Transverse colon (tissue), 4 donors: Measurements from ENCODE around the gene RNF144B. TPM values are rescaled to one million over a fixed set of nuclear protein-coding genes. Genes with fewer than 3 reads are reported as not detected.

Experiments
- DNase-seq: peaks from one replicate; pipeline ENCODE4 v3.0.0-alpha.2; 2019
- H3K27ac ChIP-seq, 4 donors: fragments of 200-600 bp; sonication (generic); 2 replicates each; pipeline ENCODE4 v1.5.1; 2016 to 2018; ENCODE audit warnings: inconsistent platforms in 4 of 4
- H3K27me3 ChIP-seq: fragments of 200-600 bp; sonication (generic); 2 replicates; pipeline ENCODE4 v1.5.1; 2017; ENCODE audit warnings: inconsistent platforms
- H3K36me3 ChIP-seq, 4 donors: fragments of 200-600 bp; sonication (generic); 2 replicates each; pipeline ENCODE4 v1.5.1; 2017 to 2019; ENCODE audit warnings: inconsistent platforms in 4 of 4
- H3K4me1 ChIP-seq, 4 donors: fragments of 200-600 bp; sonication (generic); 2 replicates each; pipeline ENCODE4 v1.5.1; 2017 to 2020; ENCODE audit warnings: inconsistent platforms in 4 of 4
- H3K4me3 ChIP-seq, 4 donors: fragments of 200-600 bp; sonication (generic); 1 replicate in 1 of 4; 2 replicates in 3 of 4; pipeline versions ENCODE4 v1.5.1 to v1.6.1; 2017 to 2019; ENCODE audit warnings: inconsistent platforms in 4 of 4
- H3K9me3 ChIP-seq, 2 donors: fragments of 200-600 bp; sonication (generic); 2 replicates each; pipeline ENCODE4 v1.5.1; 2017 to 2019; ENCODE audit warnings: inconsistent platforms in 2 of 2
- CTCF ChIP-seq, 5 experiments: fragments of 200-600 bp in 3 of 5; fragments of 450-650 bp in 2 of 5; sonication (generic) in 3 of 5; IDR thresholded peaks; 1 replicate in 2 of 5; 2 replicates in 3 of 5; pipeline ENCODE4 v1.5.1; 2016 to 2017; ENCODE audit warnings: antibody characterized with exemption in 5 of 5, inconsistent platforms in 3 of 5, mild to moderate bottlenecking in 2 of 5, moderate library complexity in 1 of 5
- EP300 ChIP-seq: sonication (generic); formaldehyde crosslinking; IDR thresholded peaks from one replicate; pipeline ENCODE4 v1.6.1; 2017; ENCODE audit warnings: antibody characterized with exemption, low read depth
- POLR2A ChIP-seq: fragments of 450-650 bp; IDR thresholded peaks from one replicate; pipeline ENCODE4 v1.6.1; 2016; ENCODE audit warnings: antibody characterized with exemption, mild to moderate bottlenecking, moderate library complexity
- POLR2AphosphoS5 ChIP-seq, 3 donors: sonication (generic); formaldehyde crosslinking; IDR thresholded peaks; one replicate each; pipeline ENCODE4 v1.6.1; 2016; ENCODE audit warnings: antibody characterized with exemption in 3 of 3
- WGBS, 2 donors: methylation state at CpG; one replicate each; pipeline ENCODE4 v1.1.5; 2018; ENCODE audit warnings: low coverage in 1 of 2; 5-methylcytosine and 5-hydroxymethylcytosine counted together
- in situ Hi-C, 4 donors: fragments of 200-750 bp; cut with MboI; loops; one replicate each; pipeline versions ENCODE4 v1.15.0 to v1.15.1; 2017; ENCODE audit warnings: low sequenced_read_pairs in 3 of 4, low pct_ligation_motif_present in 1 of 4, low pct_unique_long_range_greater_than_20kb in 1 of 4
- intact Hi-C: fragments of 100-400 bp; cut with DNase I; formaldehyde crosslinking; loops from one replicate; pipeline ENCODE4 v1.15.1; 2023; ENCODE audit warnings: low total_unique reads
- total RNA-seq, 4 donors: library from RNA; depleted of rRNA; stranded (reverse); fragments of >200 nt; gene quantifications; one replicate each; pipeline ENCODE4 v1.1.0, GENCODE V29; 2016

The RNF144B gene
- total RNA-seq, 4 donors from 2014 or later = 1.4 to 4.5 (median 3.8) TPM

- TF ChIP-seq POLR2A (no peak), EP300 (no peak), POLR2AphosphoS5 (IDR thresholded peaks at IDR 0.05) (no peak)
- no peaks in the 10 kb centered on the region for H3K27me3 ChIP-seq
- no peak for DNase-seq
- intact Hi-C loops (no loop called here), in situ Hi-C loops (no loop called here)
- H3K27ac ChIP-seq = no peak overlapping the region
- WGBS, 2 donors = 51 to 63% methylated on average over 2 of the region's 2 CpGs
- no peaks in the 10 kb centered on the region for H3K4me1 ChIP-seq
- no peaks in the 10 kb centered on the region for H3K9me3 ChIP-seq
- H3K4me3 ChIP-seq = no peak overlapping the region
- no peaks in the 10 kb centered on the region for H3K36me3 ChIP-seq
Measured at GRCh38 chr6:18424201-18424600, 37.1 kb downstream of the RNF144B start.

- no peak for DNase-seq
- in situ Hi-C loops = no loop called here
- H3K36me3 ChIP-seq = no peaks in the 10 kb centered on the region
- no peak overlapping the region for H3K4me3 ChIP-seq
- no peak overlapping the region for H3K27ac ChIP-seq
- intact Hi-C loops = no loop called here
- TF ChIP-seq CTCF (IDR thresholded peaks at IDR 0.05) (no peak), POLR2AphosphoS5 (IDR thresholded peaks at IDR 0.05) (no peak), POLR2A (no peak), EP300 (no peak)
- H3K27me3 ChIP-seq = no peaks in the 10 kb centered on the region
- no peaks in the 10 kb centered on the region for H3K4me1 ChIP-seq
- no peaks in the 10 kb centered on the region for H3K9me3 ChIP-seq
- WGBS, 2 donors = 79 to 100% methylated on average over 2 of the region's 2 CpGs
Measured at GRCh38 chr6:18425218-18425617, 38.1 kb downstream of the RNF144B start.

- no peaks in the 10 kb centered on the region for H3K27me3 ChIP-seq
- H3K4me3 ChIP-seq = no peak overlapping the region
- no peak overlapping the region for H3K27ac ChIP-seq
- in situ Hi-C loops (no loop called here), intact Hi-C loops (no loop called here)
- no peaks in the 10 kb centered on the region for H3K9me3 ChIP-seq
- no peaks in the 10 kb centered on the region for H3K36me3 ChIP-seq
- DNase-seq = no peak
- no peaks in the 10 kb centered on the region for H3K4me1 ChIP-seq
- TF ChIP-seq CTCF (IDR thresholded peaks at IDR 0.05) (no peak), EP300 (no peak), POLR2A (no peak), POLR2AphosphoS5 (IDR thresholded peaks at IDR 0.05) (peak in 1 of 3 donors; percentile 10)
- WGBS, 2 donors = 48 to 60% methylated on average over 1 to 2 of the region's 2 CpGs
Measured at GRCh38 chr6:18427296-18427695, 40.1 kb downstream of the RNF144B start.

GRCh38 chr6:18429655-18430297 lies 42.6 kb downstream of the RNF144B start:
- H3K27ac ChIP-seq = no peak overlapping the region
- DNase-seq = no peak
- in situ Hi-C loops (no loop called here), intact Hi-C loops (no loop called here)
- H3K4me3 ChIP-seq = no peak overlapping the region
- no peaks in the 10 kb centered on the region for H3K4me1 ChIP-seq
- WGBS, 2 donors = 91 to 100% methylated on average over 2 to 4 of the region's 4 CpGs
- no peaks in the 10 kb centered on the region for H3K36me3 ChIP-seq
- no peaks in the 10 kb centered on the region for H3K27me3 ChIP-seq
- H3K9me3 ChIP-seq = no peaks in the 10 kb centered on the region
- no peak for TF ChIP-seq POLR2A
- TF ChIP-seq CTCF (IDR thresholded peaks at IDR 0.05) = no peak
- TF ChIP-seq EP300 = no peak
- no peak for TF ChIP-seq POLR2AphosphoS5 (IDR thresholded peaks at IDR 0.05)

GRCh38 chr6:18431581-18431980 lies 44.4 kb downstream of the RNF144B start:
- intact Hi-C loops = no loop called here
- Histone ChIP-seq H3K27ac (peak overlapping the region in 2 of 4 donors; percentile 2 to 18), H3K36me3 (no peaks in the 10 kb centered on the region), H3K9me3 (no peaks in the 10 kb centered on the region), H3K27me3 (no peaks in the 10 kb centered on the region), H3K4me3 (no peak overlapping the region), H3K4me1 (no peaks in the 10 kb centered on the region)
- WGBS, 2 donors = 72 to 83% methylated on average over 2 of the region's 2 CpGs
- in situ Hi-C loops = no loop called here
- TF ChIP-seq CTCF (IDR thresholded peaks at IDR 0.05) = no peak
- no peak for DNase-seq
